ENCODE measurements around the gene IKBKG. TPM values are rescaled to one million over a fixed set of nuclear protein-coding genes. Genes with fewer than 3 reads are reported as not detected.

IKBKG gene
- total and polyA plus RNA-seq, 2 of the 13 experiments (the other 11 are each of a cell fraction or from before 2014, with no cell fraction given) = 30.6 to 44.3 TPM

DNA sequence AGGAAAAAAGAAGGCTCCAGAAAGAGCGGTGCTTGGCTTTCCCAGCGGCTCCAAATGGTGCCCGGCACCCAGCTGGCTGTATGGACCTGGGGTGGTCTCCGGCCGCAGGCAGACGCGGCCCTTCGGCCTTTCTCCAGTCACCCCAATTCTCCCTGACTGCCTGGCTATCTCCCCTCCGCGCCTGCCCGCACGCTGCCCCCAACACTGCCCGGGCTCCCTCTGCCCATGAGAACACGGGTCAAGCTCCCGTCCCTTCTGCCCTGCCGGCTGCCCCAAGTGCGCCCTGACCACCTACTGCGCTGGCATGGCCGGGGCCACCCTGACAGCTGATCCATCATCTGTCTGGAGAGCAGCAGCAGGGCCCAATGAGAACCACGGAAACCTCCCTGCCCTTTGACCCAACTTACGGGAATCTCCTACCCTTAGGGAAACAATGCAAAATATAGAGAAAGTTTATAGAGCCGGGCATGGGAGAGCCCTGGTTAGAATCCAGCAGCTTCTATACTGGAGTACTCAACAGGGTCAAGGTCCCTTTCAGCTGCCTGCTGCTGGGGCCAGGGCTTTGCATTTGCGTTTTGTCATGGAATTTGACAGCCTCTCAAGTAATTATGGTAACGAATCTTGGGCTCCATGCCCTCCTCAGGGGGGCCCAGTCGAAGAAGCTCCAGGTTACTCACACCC is 30.2 kb upstream of the IKBKG start (continued):
- TF ChIP-seq, protein P1, sequence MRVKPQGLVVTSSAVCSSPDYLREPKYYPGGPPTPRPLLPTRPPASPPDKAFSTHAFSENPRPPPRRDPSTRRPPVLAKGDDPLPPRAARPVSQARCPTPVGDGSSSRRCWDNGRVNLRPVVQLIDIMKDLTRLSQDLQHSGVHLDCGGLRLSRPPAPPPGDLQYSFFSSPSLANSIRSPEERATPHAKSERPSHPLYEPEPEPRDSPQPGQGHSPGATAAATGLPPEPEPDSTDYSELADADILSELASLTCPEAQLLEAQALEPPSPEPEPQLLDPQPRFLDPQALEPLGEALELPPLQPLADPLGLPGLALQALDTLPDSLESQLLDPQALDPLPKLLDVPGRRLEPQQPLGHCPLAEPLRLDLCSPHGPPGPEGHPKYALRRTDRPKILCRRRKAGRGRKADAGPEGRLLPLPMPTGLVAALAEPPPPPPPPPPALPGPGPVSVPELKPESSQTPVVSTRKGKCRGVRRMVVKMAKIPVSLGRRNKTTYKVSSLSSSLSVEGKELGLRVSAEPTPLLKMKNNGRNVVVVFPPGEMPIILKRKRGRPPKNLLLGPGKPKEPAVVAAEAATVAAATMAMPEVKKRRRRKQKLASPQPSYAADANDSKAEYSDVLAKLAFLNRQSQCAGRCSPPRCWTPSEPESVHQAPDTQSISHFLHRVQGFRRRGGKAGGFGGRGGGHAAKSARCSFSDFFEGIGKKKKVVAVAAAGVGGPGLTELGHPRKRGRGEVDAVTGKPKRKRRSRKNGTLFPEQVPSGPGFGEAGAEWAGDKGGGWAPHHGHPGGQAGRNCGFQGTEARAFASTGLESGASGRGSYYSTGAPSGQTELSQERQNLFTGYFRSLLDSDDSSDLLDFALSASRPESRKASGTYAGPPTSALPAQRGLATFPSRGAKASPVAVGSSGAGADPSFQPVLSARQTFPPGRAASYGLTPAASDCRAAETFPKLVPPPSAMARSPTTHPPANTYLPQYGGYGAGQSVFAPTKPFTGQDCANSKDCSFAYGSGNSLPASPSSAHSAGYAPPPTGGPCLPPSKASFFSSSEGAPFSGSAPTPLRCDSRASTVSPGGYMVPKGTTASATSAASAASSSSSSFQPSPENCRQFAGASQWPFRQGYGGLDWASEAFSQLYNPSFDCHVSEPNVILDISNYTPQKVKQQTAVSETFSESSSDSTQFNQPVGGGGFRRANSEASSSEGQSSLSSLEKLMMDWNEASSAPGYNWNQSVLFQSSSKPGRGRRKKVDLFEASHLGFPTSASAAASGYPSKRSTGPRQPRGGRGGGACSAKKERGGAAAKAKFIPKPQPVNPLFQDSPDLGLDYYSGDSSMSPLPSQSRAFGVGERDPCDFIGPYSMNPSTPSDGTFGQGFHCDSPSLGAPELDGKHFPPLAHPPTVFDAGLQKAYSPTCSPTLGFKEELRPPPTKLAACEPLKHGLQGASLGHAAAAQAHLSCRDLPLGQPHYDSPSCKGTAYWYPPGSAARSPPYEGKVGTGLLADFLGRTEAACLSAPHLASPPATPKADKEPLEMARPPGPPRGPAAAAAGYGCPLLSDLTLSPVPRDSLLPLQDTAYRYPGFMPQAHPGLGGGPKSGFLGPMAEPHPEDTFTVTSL (CRISPR knock-in tag; IDR thresholded peaks at IDR 0.05; ENCODE audit: borderline replicate concordance) = no peak; the same call in 1 of the 2 replicates
- 0 out of 2 replicates have a peak, but pooled peaks have one; percentile 15 for TF ChIP-seq SMAD3 (CRISPR knock-in tag; IDR thresholded peaks at IDR 0.05)
- TF ChIP-seq, protein P2, sequence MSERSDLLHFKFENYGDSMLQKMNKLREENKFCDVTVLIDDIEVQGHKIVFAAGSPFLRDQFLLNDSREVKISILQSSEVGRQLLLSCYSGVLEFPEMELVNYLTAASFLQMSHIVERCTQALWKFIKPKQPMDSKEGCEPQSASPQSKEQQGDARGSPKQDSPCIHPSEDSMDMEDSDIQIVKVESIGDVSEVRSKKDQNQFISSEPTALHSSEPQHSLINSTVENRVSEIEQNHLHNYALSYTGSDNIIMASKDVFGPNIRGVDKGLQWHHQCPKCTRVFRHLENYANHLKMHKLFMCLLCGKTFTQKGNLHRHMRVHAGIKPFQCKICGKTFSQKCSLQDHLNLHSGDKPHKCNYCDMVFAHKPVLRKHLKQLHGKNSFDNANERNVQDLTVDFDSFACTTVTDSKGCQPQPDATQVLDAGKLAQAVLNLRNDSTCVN (CRISPR knock-in tag; IDR thresholded peaks at IDR 0.05; ENCODE audit: borderline replicate concordance) = peak; percentile 50; the same call in 1 of the 2 replicates
- TF ChIP-seq, protein P3, sequence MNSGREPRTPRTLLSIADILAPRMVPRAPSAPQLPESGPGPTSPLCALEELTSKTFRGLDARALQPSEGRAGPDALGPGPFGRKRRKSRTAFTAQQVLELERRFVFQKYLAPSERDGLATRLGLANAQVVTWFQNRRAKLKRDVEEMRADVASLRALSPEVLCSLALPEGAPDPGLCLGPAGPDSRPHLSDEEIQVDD (CRISPR knock-in tag; IDR thresholded peaks at IDR 0.05; ENCODE audit: borderline replicate concordance) = no peak
- TF ChIP-seq ARHGAP35 (CRISPR knock-in tag; IDR thresholded peaks at IDR 0.05; ENCODE audit: borderline replicate concordance) = no peak
- no peak for TF ChIP-seq CHD4 (IDR thresholded peaks at IDR 0.05; ENCODE audit: borderline replicate concordance, low read length)
- peak; percentile 46; the same call in 1 of the 2 replicates for TF ChIP-seq NR2F2 (IDR thresholded peaks at IDR 0.05; ENCODE audit: borderline replicate concordance, low read depth)
- TF ChIP-seq PHF8 (CRISPR knock-in tag; IDR thresholded peaks at IDR 0.05) = 0 out of 2 replicates have a peak, but pooled peaks have one; percentile 2
- TF ChIP-seq ZNF772 (CRISPR knock-in tag; IDR thresholded peaks at IDR 0.05) = 0 out of 2 replicates have a peak, but pooled peaks have one; percentile 25
- peak; percentile 84 for TF ChIP-seq SAP130 (CRISPR knock-in tag; IDR thresholded peaks at IDR 0.05; ENCODE audit: low read depth)
- TF ChIP-seq, protein P4, sequence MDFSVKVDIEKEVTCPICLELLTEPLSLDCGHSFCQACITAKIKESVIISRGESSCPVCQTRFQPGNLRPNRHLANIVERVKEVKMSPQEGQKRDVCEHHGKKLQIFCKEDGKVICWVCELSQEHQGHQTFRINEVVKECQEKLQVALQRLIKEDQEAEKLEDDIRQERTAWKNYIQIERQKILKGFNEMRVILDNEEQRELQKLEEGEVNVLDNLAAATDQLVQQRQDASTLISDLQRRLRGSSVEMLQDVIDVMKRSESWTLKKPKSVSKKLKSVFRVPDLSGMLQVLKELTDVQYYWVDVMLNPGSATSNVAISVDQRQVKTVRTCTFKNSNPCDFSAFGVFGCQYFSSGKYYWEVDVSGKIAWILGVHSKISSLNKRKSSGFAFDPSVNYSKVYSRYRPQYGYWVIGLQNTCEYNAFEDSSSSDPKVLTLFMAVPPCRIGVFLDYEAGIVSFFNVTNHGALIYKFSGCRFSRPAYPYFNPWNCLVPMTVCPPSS (IDR thresholded peaks at IDR 0.05) = no peak
- no peak for TF ChIP-seq ZBTB1 (CRISPR knock-in tag; IDR thresholded peaks at IDR 0.05; ENCODE audit: borderline replicate concordance)
- 0 out of 2 replicates have a peak, but pooled peaks have one; percentile 32 for TF ChIP-seq HNF4A (CRISPR knock-in tag; IDR thresholded peaks at IDR 0.05)
- TF ChIP-seq ZNF781 (CRISPR knock-in tag; IDR thresholded peaks at IDR 0.05; ENCODE audit: borderline replicate concordance, not compliant biosample characterization) = no peak
- TF ChIP-seq, protein P5, sequence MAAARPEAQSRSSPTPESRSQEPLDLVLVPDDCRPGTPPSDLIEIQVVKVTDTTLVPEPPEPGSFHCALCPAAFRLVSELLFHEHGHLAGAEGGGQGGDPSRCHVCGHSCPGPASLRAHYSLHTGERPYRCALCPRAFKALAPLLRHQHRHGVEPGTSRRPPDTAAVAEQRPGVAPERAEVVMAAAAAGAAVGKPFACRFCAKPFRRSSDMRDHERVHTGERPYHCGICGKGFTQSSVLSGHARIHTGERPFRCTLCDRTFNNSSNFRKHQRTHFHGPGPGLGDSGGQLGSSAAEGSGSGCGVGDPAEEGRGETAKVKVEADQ (CRISPR knock-in tag; IDR thresholded peaks at IDR 0.05; ENCODE audit: borderline replicate concordance) = no peak
